ENCODE measurements around the gene TFR2. TPM values are rescaled to one million over a fixed set of nuclear protein-coding genes. Genes with fewer than 3 reads are reported as not detected.
"Not testable (repeated sequence)": the region's sequence is repeated elsewhere in the genome, so short reads cannot be mapped to it uniquely, and the experiment has no call there.

Gene TFR2
- total RNA-seq, 1 experiment from 2014 or later: 1.2 TPM

DNA sequence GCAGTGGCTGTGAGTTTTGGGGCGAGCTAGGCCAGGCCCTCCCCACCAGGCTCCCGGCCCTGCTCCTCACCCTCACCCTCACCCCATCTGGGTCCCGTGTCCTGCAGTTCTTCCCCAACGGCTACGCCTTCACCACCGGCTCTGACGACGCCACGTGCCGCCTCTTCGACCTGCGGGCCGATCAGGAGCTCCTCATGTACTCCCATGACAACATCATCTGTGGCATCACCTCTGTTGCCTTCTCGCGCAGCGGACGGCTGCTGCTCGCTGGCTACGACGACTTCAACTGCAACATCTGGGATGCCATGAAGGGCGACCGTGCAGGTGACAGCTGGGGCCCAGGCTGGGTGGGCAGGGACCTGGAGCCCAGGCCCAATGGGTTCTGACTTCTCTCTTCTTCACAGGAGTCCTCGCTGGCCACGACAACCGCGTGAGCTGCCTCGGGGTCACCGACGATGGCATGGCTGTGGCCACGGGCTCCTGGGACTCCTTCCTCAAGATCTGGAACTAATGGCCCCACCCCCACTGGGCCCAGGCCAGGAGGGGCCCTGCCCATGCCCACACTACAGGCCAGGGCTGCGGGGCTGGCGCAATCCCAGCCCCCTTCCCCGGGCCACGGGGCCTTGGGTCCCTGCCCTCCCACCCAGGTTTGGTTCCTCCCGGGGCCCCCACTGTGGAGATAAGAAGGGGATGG is 37.1 kb upstream of the TFR2 start:
- no peak for DNase-seq (ENCODE audit: low spot score)

DNA sequence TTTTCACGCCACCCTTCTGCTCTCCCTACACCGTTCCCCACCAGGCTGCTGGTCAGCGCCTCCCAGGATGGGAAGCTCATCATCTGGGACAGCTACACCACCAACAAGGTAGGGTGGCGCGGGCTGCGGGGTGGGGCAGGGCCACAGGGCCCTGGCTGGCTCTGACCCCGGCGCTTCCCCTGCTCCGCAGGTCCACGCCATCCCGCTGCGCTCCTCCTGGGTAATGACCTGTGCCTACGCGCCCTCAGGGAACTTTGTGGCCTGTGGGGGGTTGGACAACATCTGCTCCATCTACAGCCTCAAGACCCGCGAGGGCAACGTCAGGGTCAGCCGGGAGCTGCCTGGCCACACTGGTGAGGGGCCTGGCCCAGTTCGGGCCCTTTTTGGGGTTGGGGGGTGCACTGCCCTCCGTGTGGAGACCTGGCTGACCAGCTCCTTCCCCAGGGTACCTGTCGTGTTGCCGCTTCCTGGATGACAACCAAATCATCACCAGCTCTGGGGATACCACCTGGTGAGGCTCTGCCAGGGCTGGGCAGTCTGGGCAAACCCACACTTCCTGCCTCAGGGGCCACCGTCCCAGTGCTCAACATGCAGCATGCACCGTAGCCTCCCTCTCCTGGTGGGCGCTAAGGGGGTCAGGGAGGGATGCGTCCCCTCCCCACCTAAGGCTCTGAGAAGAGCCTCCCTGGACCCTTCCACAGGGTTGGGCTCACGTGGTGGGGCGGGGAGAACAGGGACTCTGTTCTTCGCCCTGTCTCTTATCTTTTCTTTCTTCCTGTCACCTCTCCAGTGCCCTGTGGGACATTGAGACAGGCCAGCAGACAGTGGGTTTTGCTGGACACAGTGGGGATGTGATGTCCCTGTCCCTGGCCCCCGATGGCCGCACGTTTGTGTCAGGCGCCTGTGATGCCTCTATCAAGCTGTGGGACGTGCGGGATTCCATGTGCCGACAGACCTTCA is 36.2 kb upstream of the TFR2 start:
- no peak for DNase-seq (ENCODE audit: low spot score)

DNA sequence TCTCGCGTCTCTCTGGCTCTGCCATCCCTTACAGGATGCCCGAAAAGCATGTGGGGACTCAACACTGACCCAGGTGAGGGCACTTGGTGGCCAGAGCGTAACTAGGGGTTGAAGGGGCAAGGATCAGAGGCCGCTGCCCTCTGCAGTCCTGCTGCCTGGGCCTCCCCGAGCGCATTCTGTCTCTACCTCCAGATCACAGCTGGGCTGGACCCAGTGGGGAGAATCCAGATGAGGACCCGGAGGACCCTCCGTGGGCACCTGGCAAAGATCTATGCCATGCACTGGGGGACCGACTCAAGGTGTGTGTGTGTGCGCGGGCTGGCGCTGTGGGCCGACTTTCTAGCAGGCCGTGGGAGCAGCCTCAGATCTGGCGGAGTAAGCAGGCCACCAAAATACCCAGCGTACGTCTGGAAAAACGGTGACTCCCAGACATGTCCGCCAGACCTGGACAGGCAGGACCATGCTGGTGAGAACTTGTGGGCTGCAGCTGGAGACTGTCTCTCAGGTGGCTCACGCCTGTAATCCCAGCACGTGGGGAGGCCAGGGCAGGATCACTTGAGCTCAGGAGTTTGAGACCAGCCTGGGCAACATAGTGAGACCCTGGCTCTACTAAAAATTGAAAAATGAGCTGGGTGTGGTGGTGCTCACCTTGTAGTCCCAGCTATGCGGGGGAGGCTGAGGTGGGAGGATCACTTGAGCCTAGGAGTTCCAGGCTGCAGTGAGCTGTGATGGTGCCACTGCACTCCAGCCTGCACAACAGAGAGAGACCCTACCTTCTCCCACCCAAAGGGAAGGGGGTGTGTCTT is 35.4 kb upstream of the TFR2 start:
- no peak for DNase-seq (ENCODE audit: low spot score)

GRCh38 chr7:100675581-100676350 is 34.4 kb upstream of the TFR2 start:
- DNase-seq (ENCODE audit: low spot score): peak; percentile 70

DNA sequence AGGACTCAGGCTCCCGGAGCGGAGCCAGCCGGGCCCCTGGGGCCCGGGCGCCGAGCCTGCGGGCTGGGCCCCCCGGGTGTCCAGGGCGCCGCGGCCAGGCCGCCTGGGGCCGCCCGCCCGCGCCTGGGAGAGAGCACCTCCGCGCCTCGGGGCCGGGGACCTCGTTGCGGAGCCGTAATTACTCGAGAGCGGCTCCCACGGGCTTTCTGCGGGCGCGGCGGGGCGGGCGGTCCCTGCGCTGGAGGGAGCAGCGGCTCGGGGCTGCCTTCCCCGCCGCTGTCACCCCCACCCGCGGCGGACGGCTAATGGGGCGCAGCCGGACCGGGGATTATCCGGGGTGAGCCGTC is 33.7 kb upstream of the TFR2 start:
- no peak for DNase-seq (ENCODE audit: low spot score)

DNA sequence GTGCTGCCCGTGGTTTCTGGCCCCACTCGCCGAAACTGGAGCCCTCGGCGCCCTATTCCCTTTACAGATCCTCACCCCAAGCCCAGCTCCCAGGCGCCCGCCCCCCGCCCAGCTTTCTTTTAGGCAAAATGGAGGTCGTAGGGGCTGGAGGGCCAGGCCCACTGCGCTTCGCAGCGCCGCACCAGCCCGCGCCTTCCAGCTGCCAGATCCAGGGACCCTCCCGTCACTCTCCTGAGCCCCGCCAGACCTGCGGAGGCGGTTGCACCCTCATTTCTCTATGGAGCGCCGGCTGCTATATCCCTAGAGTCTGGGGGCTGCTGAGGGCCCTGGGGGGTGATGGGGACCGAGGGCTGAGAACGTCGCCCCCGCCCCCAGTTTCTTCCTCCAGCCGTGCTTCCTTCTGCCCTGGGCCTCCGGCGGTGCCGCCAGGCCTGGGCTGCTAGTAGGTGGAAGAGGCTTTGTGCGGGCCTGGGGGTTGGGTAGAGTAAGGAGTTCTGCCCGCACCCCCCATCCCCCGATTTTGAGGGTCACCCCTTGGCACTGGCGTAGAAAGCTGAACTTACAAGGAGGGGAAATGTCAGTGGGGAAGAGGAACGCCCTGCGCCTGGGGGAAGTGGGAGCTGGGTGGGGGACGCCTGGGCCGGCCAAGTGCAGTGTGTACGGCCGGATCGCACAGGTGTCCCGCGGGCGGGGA is 33.2 kb upstream of the TFR2 start:
- DNase-seq (ENCODE audit: low spot score): peak; percentile 47

GRCh38 chr7:100673942-100674410 is 32.6 kb upstream of the TFR2 start:
- peak; percentile 25 for DNase-seq (ENCODE audit: low spot score)

DNA sequence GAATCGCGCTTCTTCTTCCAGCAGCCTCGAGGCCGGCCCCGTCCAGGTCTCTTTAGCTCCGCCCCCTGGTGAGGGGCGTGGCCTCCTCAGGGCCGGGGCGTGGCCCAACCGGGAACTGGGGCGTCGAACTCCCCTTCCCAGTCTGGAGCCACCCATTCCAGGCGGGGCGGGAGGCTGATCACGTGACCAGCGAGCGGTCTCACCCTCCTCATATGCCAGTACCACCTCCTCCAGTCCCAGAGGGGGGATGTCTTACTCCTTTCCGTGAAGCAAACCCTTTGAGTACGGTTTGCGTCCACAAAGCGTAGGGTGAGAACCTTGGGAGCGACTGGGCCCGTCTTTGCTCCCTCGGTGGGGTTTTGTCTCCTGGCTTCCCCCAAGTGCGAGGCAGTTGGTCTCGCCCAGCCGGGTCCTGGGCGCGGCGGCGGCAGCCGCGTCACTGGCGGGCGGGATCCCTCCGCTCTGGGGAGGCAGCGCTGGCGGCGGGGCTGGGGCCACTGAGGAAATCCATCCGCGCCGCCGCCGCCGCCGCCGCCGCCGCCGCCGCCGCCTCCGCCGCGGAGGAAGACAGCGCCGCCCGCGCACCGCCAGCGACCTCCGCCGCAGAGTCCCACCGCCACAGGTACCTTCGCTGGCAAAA is 32.1 kb upstream of the TFR2 start, which contains the start of gene GNB2:
Gene GNB2, plus strand, starts transcription at position 439 of the 640 bp plus-strand sequence. CDS start 2,526 bp downstream, outside the sequence.
- peak; percentile 100 for DNase-seq (ENCODE audit: low spot score)

DNA sequence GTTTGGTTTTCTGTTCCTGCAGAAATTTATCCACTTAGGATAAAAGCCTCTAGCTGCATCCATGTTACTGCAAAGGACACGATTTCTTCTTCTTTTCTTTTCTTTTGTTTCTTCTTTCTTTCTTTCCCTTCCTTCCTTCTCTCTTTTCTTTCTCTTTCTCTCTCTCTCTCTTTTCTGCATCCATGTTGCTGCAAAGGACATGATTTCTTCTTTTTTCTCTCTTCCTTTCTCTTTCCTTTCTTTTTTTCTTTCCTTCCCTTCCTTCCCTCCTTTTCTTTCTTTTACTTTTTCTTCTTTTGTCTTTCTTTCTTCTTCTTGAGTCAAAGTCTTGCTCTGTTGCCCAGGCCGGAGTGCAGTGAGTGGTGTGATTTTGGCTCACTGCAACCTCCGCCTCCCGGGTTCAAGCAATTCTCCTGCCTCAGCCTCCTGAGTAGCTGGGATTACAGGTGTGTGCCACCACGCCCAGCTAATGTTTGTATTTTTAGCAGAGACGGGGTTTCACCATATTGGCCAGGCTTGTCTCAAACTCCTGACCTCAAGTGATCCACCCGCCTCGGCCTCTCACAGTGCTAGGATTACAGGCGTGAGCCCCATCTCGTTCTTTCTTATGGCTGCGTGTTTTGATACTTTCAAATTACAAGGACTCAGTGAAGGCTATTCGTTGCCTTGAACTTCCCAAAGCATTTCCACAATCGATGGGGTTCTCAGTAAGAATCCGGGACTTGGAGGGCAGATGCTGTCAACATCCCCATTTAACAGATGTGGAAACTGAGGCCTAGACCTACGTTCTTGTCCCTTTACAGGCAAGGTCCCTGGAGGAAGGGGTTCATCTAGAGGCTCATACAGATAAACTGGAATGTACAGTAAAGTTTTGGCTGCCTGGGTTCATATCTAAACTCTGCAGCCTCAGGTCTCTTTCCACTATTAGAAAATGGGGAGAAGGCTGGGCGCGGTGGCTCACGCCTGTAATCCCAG is 30.3 kb upstream of the TFR2 start:
- DNase-seq (ENCODE audit: low spot score): no peak

- no peak for DNase-seq (ENCODE audit: low spot score)
Measured at GRCh38 chr7:100670074-100670473, 28.7 kb upstream of the TFR2 start.

- not testable (repeated sequence) for DNase-seq (ENCODE audit: low spot score)
Measured at GRCh38 chr7:100669106-100669505, 27.8 kb upstream of the TFR2 start.

GRCh38 chr7:100668069-100668449 is 26.7 kb upstream of the TFR2 start:
- no peak for DNase-seq (ENCODE audit: low spot score)

DNA sequence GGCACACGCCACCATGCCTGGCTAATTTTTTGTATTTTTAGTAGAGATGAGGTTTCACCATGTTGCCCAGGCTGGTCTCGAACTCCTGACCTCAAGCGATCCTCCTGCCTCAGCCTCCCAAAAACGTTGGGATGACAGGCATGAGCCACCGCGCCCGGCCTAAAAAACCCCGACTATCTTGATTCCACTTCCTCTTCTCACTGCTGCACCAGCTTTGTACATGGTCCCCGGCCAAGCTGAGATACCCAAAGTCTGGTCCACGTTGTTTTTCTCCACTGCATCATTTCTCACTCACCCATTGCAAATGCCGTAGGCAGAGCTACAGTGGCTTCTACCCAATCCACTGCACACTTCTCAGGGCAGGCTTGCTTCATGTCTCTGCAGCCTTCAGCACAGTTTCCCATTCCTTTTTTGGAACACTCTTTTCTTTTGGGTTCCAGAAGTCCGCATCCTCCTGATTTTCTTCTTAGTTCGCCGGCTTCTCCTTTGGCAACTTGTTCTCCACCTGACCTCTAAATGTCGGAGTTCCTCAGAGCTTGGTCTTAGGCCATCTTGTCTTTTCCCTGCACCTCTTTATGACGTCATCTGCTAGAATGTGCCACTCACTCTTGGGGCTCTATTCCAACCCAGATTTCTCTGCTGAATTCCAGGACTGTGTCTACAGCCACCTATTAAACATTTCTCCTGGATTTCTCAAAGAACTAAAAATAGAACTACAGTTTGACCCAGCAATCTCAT is 26.1 kb upstream of the TFR2 start:
- DNase-seq (ENCODE audit: low spot score): no peak

- DNase-seq (ENCODE audit: low spot score): no peak
Measured at GRCh38 chr7:100665168-100665726, 23.9 kb upstream of the TFR2 start.

DNA sequence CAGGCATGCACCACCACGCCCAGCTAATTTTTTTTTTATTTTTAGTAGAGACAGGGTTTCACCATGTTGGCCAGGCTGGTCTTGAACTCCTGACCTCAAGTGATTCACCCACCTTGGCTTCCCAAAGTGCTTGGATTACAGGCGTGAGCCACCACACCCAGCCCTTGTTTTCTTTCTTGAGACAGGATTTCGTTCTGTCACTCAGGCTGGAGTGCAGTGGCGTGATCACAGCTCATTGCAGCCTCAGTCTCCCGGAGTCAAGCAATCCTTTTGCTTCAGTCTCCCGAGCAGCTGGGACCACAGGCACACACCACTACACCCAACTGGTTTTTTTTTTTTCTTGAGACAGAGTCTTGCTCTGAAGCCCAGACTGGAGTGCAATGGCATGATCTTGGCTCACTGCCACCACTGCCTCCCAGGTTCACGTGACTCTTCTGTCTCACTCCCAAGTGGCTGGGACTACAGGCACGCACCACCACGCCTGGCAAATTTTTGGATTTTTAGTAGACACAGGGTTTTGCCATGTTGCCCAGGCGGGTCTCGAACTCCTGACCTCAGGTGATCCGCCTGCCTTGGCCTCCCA is 20.9 kb upstream of the TFR2 start:
- DNase-seq (ENCODE audit: low spot score): not testable (repeated sequence)

GRCh38 chr7:100655908-100656674 is 14.7 kb upstream of the TFR2 start, which contains the start of gene ACTL6B:
TSS of gene ACTL6B (minus strand) at chr7:100656448. CDS start at chr7:100656354, 94 bp downstream.
- no peak for DNase-seq (ENCODE audit: low spot score)
